Activated T-helper 17 cell treated with anti-CD3 and anti-CD28 coated beads, Interleukin-2, amount 50 U/mL, for 72 hours (primary cell): ENCODE results near the gene ANKFN1. TPM values are rescaled to one million over a fixed set of nuclear protein-coding genes. Genes with fewer than 3 reads are reported as not detected.

Experiments
- ATAC-seq: fragments of 150-1000 bp; cut with Tn5 transposase; replicated peaks from 2 replicates; pipeline ENCODE4 v1.10.0; 2021; ENCODE audit warnings: mild to moderate bottlenecking, moderate library complexity
- H3K27ac Mint-ChIP-seq: one replicate; pipeline ENCODE4 v1.8.0; 2022; ENCODE audit warnings: mixed read lengths
- H3K27me3 Mint-ChIP-seq: one replicate; pipeline ENCODE4 v1.8.0; 2022; ENCODE audit warnings: mixed read lengths
- H3K36me3 Mint-ChIP-seq: one replicate; pipeline ENCODE4 v1.8.0; 2022; ENCODE audit warnings: low read depth, mild to moderate bottlenecking, mixed read lengths
- H3K4me1 Mint-ChIP-seq: one replicate; pipeline ENCODE4 v1.8.0; 2022; ENCODE audit warnings: mixed read lengths
- H3K4me3 Mint-ChIP-seq: one replicate; pipeline ENCODE4 v1.8.0; 2022; ENCODE audit warnings: mild to moderate bottlenecking, mixed read lengths
- H3K9me3 Mint-ChIP-seq: one replicate; pipeline ENCODE4 v1.8.0; 2022; ENCODE audit warnings: mixed read lengths
- total RNA-seq, 2 donors: library from RNA; stranded (reverse); gene quantifications; one replicate each; pipeline ENCODE4 v1.2.3, GENCODE V29; 2022

The ANKFN1 gene
- total RNA-seq, 2 donors from 2014 or later = 0.29 TPM; not detected in 1

DNA sequence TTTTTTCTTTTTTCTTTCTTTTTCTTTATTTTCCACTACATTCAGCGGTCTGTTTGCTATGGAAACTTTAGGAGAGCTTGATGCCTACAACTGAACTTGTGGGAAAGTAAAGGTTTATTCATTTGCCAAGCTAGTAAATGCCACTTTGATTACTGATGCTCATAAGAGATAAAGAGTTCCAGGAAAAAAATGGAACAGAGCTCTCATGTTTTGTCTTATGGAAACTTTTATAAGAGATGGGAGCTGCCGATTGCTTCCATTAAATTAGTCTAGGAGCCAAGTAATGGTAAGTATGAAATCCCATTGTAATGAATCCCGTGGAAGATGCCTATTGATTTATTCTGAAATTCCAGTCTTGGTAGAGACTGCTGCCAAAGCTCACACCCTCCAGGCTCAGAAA, 7.1 kb downstream of the ANKFN1 start:
- H3K36me3 Mint-ChIP-seq = no peaks in the 10 kb centered on the region
- H3K27me3 Mint-ChIP-seq = peaks cover 7% of the 10 kb centered on the region
- H3K4me1 Mint-ChIP-seq = no peaks in the 10 kb centered on the region
- H3K27ac Mint-ChIP-seq = no peak overlapping the region
- no peak overlapping the region for H3K4me3 Mint-ChIP-seq
- ATAC-seq = no peak
- H3K9me3 Mint-ChIP-seq = no peaks in the 10 kb centered on the region

DNA sequence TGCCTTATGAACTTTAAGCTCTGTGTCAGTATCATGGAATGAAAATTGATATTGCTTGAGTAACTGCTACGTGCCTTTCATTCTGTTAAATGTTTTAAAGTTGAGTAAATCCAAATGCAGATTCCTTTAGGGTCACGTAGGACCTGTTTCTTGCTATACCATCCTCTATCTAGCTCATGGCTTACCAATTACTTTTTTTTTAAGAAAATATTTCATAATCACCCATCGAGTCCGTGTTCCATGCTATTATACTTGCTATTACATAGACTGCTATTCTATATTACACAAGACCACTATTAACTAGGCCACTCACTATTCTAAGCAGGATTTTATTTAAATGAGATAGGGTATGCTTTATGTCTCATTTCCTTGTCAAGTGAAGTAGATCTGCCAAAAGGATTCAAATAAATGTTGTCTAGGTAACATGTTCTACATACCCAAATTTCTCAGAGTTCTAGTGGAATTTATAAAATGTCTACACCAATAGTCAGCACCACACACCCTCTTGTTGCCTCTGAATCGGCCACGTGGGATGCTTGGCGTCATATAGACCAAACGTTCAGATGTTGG, 11.9 kb downstream of the ANKFN1 start:
- no peak overlapping the region for H3K4me3 Mint-ChIP-seq

DNA sequence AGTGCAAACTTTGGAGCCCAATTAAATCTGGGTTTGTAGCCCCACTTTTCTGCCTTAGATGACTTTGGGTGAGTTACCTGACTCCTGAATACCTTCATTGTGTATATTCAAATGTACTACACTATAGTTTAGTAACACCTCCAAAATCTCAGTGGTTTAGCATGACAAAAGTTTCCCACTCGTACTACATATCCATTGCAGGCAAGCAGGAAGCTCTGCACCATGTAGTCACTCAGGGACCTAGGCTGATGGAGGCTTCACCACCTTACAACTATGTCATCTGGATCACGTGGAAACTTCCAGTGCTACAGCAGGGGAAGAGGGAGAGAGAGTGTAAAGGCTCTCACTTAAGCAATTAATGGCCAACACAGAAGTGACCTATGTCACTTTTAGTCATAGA, 14.2 kb downstream of the ANKFN1 start:
- Mint-ChIP-seq H3K9me3 (no peaks in the 10 kb centered on the region), H3K36me3 (no peaks in the 10 kb centered on the region), H3K27me3 (peaks cover 16% of the 10 kb centered on the region), H3K4me1 (no peaks in the 10 kb centered on the region), H3K4me3 (no peak overlapping the region), H3K27ac (no peak overlapping the region)
- ATAC-seq = no peak

More for the DNA sequence above, 11.9 kb downstream of the ANKFN1 start:
- H3K27ac Mint-ChIP-seq = no peak overlapping the region
- ATAC-seq = no peak
- no peaks in the 10 kb centered on the region for H3K9me3 Mint-ChIP-seq
- peaks cover 16% of the 10 kb centered on the region for H3K27me3 Mint-ChIP-seq
- no peaks in the 10 kb centered on the region for H3K4me1 Mint-ChIP-seq
- H3K36me3 Mint-ChIP-seq = no peaks in the 10 kb centered on the region

DNA sequence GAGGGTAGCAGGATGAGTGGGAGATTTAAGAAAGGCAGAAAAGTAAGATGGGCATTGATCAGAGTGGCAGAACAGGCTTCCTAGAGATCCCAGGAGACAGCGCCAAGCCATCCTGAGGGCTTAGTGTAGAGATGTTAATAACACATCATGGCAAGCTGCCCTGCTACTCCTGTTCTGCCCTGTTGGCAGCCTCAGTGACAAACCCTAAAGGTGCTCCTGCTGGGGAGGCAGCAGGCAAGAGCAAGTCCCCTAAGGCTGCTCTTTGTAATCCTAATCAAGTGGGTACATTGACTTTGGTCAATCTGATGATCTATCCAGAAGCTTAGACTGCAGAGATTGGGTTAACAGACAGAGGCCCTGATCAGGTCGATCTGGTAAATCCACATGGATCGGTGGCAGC, 16.3 kb downstream of the ANKFN1 start:
- Mint-ChIP-seq H3K4me3 (no peak overlapping the region), H3K9me3 (no peaks in the 10 kb centered on the region), H3K4me1 (no peaks in the 10 kb centered on the region), H3K27me3 (peaks cover 18% of the 10 kb centered on the region), H3K36me3 (no peaks in the 10 kb centered on the region), H3K27ac (no peak overlapping the region)
- no peak for ATAC-seq

DNA sequence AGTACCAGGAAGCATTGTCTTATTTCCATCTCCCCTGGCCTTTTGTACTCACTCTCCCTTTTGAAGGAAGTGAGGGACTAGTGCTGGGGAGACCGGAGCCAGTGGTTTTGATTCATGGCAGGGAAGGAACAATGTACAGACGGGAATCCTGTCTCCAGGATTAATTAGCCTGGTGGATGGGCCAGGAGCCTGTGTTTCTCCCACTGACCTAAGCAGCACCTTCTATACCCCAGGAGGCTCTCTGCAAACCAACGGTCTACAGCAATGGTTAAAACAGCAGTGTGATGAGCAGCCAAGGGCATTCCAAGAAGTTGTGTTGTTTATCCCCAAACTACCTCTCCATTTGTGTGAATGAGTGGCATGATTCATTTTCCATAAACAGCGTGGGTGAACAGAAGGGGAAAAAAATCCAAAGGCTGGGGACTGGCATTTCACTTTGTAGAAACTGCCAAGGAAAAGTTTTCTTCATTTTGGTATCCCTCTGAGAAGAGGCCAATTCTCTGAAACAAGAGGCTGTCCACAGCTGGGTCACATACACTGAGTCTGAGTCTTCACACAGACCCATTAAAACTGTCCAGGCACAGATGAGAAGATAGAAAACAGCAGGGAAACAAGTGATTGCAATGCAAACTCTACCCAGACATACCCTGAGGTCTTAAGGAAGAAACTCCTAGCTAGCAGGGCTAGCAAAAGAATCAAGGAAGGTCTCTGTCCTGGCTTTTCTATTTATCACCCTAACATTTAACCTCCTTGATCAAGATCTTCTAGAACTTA, 18.1 kb downstream of the ANKFN1 start:
- Mint-ChIP-seq H3K4me3 (no peak overlapping the region), H3K27me3 (peaks cover 18% of the 10 kb centered on the region), H3K9me3 (no peaks in the 10 kb centered on the region), H3K4me1 (no peaks in the 10 kb centered on the region), H3K36me3 (no peaks in the 10 kb centered on the region), H3K27ac (no peak overlapping the region)
- ATAC-seq = no peak

DNA sequence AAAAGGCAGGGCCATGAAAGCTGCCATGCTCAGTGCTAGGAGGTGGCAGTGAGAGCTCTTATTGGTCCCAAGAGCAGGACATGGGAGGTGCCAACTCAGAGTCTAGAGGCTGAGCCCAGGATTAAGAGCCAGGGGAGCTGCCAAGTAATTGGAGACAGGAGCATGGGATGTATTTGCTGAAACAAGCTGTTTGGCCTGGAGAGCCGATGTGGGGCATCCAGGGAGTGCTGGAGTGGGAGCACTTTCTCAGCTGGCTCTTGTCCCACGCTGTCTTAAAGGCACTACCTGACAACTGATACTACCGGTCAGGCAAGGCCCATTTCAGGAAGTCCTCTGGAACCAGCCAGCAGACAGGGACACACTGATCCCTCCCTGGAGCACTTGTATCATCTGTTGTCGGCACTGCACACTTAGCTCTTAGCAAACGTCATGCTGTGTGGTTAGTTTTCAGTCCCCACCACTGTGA, 19.3 kb downstream of the ANKFN1 start:
- ATAC-seq = no peak
- Mint-ChIP-seq H3K27ac (no peak overlapping the region), H3K9me3 (no peaks in the 10 kb centered on the region), H3K4me3 (no peak overlapping the region), H3K4me1 (no peaks in the 10 kb centered on the region), H3K36me3 (no peaks in the 10 kb centered on the region), H3K27me3 (peaks cover 14% of the 10 kb centered on the region)

DNA sequence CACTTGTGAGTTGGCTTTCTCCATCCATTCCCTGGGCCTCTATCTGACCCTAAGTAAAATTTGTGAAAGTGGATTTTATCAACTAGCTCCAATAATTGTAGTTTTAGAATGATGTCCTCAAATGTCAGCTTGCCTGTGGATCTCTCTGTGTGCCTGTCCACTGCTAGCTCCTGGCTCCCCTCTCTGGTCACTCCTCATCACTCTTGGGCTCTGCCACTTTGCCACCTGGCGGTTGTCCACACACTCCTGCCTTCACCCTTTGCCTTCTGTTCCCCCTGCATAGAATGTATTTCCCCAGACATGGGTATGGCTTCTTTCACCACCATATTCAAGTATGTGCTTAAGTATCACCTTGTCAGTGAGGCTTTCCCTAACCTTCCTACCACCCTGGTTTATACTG, 19.8 kb downstream of the ANKFN1 start:
- Mint-ChIP-seq H3K27me3 (peaks cover 14% of the 10 kb centered on the region), H3K4me3 (no peak overlapping the region), H3K36me3 (no peaks in the 10 kb centered on the region), H3K27ac (no peak overlapping the region), H3K9me3 (no peaks in the 10 kb centered on the region), H3K4me1 (no peaks in the 10 kb centered on the region)
- ATAC-seq = no peak

DNA sequence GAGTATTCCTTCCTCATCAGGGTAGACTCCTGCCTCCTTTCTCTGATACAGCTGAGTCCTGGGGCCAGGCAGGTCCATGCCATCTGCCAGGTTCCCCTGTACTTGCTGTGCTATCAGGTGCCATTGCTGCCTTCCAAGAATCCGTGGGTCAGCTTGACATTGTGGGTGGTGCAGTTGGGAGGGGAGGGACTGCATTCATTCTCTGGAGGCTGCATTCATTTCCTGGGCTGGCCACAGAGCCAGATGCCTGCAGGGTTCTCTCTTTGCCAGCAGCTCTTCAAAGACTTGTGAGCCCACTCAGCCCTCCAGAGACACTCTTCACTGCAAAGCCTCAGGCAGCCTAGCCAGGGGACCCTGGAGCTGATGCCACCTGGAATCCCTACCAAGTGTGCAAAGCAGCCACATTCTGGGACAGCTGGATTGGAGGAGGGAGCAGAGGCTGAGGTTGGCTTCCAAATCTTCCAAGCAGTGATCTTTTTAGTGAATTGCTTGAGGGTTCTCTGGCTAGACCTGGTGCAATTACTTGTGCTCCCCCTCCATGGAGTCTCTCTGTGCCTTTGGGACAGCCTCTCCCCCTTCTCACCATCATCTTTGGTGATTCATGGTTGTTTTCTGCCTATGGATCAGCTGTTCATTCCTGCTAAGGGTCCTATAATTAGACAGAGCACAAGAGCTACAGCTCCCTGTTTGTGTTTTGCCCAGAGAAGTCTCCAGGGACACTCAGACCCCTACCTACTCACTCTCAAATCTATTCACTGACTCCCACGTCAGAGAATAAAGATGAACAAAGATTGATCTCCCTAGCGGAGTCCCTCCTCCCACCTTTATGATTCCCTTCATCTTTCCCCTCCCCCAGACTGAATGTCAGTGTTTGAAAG, 20.9 kb downstream of the ANKFN1 start:
- ATAC-seq = no peak
- H3K9me3 Mint-ChIP-seq = no peaks in the 10 kb centered on the region

DNA sequence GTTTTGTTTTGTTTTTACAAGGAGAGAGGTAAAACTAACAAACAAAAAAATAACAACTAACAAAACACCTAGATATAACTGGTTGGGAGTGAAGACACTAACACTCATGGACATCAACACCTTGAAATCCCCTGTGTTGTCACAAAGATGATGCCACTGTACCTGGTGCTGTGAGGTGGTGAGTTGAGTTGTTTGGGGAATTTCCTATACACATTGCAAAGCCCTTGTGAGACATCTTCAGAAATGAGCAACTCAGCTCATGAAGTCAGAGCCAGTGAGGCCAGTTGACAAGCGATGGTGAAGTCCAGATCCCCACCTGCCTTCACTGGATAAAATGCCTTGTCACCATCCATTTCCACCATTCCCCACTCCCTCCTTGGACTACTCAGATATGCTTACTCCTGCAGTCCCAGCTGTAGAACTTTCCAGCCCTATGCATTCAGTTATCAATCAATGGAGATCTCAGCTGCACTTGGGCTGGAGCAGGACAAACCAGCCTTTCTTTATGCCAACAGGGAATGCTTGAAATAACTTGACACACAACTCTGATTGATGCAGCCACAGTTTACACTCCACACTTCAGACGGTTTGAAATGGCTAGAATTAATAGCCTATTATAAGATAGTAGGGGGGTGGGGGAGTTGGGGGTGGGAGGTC, 22.2 kb downstream of the ANKFN1 start:
- no peak overlapping the region for H3K4me3 Mint-ChIP-seq

More for the DNA sequence above, 20.9 kb downstream of the ANKFN1 start:
- no peak overlapping the region for H3K27ac Mint-ChIP-seq
- H3K36me3 Mint-ChIP-seq = no peaks in the 10 kb centered on the region
- H3K27me3 Mint-ChIP-seq = peaks cover 14% of the 10 kb centered on the region
- no peaks in the 10 kb centered on the region for H3K4me1 Mint-ChIP-seq
- H3K4me3 Mint-ChIP-seq = no peak overlapping the region

DNA sequence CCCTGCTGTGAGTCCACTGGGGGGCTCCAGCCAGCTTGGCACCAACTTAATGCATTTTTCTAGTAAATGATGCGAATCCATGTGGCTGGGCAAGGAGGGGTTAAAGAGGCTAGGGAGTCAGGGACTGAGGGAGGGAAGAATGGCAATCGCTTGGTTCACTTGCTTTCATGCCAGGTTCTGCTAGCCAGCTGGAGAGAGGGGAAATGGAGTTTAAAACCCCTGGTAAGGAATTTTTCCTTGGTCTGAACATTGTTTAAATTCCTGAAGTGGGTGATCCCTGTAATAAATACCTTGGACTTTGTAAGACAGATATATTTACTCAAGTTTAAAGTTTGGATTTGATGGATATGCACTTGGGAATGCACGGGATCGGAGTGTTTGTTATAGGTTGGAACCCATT, 22.8 kb downstream of the ANKFN1 start:
- peaks cover 10% of the 10 kb centered on the region for H3K27me3 Mint-ChIP-seq
- no peak for ATAC-seq
- no peak overlapping the region for H3K4me3 Mint-ChIP-seq
- H3K9me3 Mint-ChIP-seq = no peaks in the 10 kb centered on the region
- H3K36me3 Mint-ChIP-seq = no peaks in the 10 kb centered on the region
- no peaks in the 10 kb centered on the region for H3K4me1 Mint-ChIP-seq
- no peak overlapping the region for H3K27ac Mint-ChIP-seq

More for the DNA sequence above, 22.2 kb downstream of the ANKFN1 start:
- Mint-ChIP-seq H3K4me1 (no peaks in the 10 kb centered on the region), H3K36me3 (no peaks in the 10 kb centered on the region), H3K9me3 (no peaks in the 10 kb centered on the region), H3K27me3 (peaks cover 10% of the 10 kb centered on the region), H3K27ac (no peak overlapping the region)
- ATAC-seq = no peak

DNA sequence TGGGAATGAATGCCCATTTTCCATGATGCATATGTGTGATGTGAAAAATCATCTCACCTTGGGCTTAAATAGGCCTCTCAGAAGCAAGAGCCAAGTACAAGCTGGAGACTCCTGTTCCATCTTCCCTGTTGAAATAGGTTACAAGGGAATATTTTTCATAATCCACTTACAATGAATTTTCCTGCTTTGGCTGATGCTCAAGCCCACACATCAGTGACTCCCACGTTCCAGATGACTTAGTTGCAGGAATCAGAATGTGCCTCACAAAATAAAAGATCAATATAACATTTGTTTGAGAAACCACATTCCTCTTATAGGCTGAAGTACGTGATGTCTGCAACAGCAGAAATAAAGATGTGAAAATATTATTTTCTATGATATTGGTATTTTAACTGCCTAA, 24.1 kb downstream of the ANKFN1 start:
- Mint-ChIP-seq H3K36me3 (no peaks in the 10 kb centered on the region), H3K4me1 (no peaks in the 10 kb centered on the region), H3K9me3 (no peaks in the 10 kb centered on the region), H3K27ac (no peak overlapping the region), H3K27me3 (peaks cover 14% of the 10 kb centered on the region), H3K4me3 (no peak overlapping the region)
- ATAC-seq = no peak

DNA sequence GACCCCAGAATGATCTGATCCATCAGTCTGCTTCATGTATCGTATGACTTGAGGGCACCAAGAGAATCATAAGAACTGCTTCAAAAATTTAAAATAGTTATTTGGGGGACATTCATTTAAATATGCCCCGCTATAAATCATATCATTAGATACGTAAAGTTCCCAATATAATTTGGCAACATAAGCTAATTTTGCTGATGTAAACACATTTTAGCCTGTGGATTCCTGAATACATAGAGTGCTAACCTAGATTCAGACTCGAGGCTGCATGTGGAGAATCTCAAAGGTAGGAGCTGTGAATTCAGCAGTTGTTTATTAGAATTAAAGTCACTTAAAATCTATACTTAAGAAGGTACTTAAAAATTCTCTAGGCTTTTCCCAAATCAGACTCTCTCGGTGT, 24.9 kb downstream of the ANKFN1 start:
- H3K9me3 Mint-ChIP-seq = peaks cover under 1% of the 10 kb centered on the region
- H3K4me3 Mint-ChIP-seq = no peak overlapping the region
- no peaks in the 10 kb centered on the region for H3K4me1 Mint-ChIP-seq
- no peak for ATAC-seq
- peaks cover 11% of the 10 kb centered on the region for H3K27me3 Mint-ChIP-seq
- H3K27ac Mint-ChIP-seq = no peak overlapping the region
- H3K36me3 Mint-ChIP-seq = no peaks in the 10 kb centered on the region

DNA sequence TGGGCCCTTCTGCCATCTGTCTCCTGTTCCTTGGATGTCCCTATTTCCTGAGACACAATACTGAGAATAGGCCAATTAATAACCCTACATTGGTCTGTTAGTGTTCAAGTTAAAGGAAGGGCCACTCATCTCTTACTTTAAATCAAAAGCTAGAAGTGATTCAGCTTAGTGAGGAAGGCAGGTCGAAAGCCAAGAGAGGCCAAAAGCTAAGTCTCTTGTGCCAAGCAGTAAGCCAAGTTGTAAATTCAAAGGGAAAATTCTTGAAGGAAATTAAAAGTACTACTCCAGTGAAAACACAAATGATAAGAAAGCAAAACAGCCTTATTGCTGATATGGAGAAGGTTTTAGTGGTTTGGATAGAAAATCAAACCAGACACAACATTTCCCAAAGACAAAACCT, 28.8 kb downstream of the ANKFN1 start:
- ATAC-seq = no peak

DNA sequence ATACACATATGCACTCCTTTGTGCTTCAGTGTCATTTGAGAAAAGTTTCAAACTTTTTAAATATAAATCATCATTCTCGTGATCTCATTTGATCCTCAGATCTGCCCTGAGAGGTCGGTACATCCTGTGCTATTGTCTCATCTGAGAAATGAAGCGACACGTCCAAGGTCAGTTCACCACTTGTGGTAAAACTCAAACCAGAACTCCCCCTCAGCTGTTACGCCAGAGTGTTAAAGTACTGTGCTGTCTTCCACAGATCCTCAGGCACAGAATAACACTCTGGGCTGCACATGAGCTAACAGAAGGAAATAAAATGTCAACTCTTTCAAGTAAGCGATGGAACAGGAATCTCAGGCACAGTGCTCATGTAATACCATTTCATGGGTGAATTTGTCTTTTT, 31.4 kb downstream of the ANKFN1 start:
- Mint-ChIP-seq H3K27ac (no peak overlapping the region), H3K27me3 (peaks cover 9% of the 10 kb centered on the region), H3K36me3 (no peaks in the 10 kb centered on the region), H3K9me3 (peaks cover 5% of the 10 kb centered on the region), H3K4me1 (no peaks in the 10 kb centered on the region), H3K4me3 (no peak overlapping the region)
- ATAC-seq = no peak

More for the DNA sequence above, 28.8 kb downstream of the ANKFN1 start:
- H3K27ac Mint-ChIP-seq = no peak overlapping the region
- H3K36me3 Mint-ChIP-seq = no peaks in the 10 kb centered on the region
- H3K4me3 Mint-ChIP-seq = no peak overlapping the region
- peaks cover 5% of the 10 kb centered on the region for H3K9me3 Mint-ChIP-seq
- peaks cover 9% of the 10 kb centered on the region for H3K27me3 Mint-ChIP-seq
- H3K4me1 Mint-ChIP-seq = no peaks in the 10 kb centered on the region
